K562 (cell line): Measurements from ENCODE around the gene CELSR1. TPM values are rescaled to one million over a fixed set of nuclear protein-coding genes. Genes with fewer than 3 reads are reported as not detected.

ENCODE experiments used
- ATAC-seq: fragments of 200-7000 bp; cut with Tn5 transposase; 3 replicates; pipeline ENCODE4 v1.9.1; 2020; ENCODE audit warnings: moderate library complexity
- BruUV-seq: library from RNA; stranded (reverse); fragments of 400-500 nt; replicated peaks from 2 replicates; lab custom pipeline; 2021; lab: Mats Ljungman, UMichigan
- CTCF ChIA-PET: fragments of 300-600 bp; formaldehyde crosslinking; extraction: SDS; loops from one replicate; lab custom pipeline; 2021; ENCODE audit warnings: low intra/inter-chr PET ratio; lab: Yijun Ruan, JAX
- POLR2A ChIA-PET: fragments of 300-600, 350-650 bp; sonication (Branson Sonifier 250); formaldehyde crosslinking; extraction: SDS; loops from one replicate; lab custom pipeline; 2021; ENCODE audit warnings: antibody characterized with exemption, inconsistent platforms; lab: Yijun Ruan, JAX
- DNase-seq, 4 experiments: peaks; one replicate each; pipeline versions ENCODE4 v3.0.0 to v3.0.0-alpha.2; 2011 to 2018; ENCODE audit warnings: low spot score in 3 of 4, mixed read lengths in 3 of 4; ENCODE audit errors: extremely low read depth in 1 of 4
- FAIRE-seq: peaks from 2 replicates; lab custom pipeline; 2011; peaks lifted over from hg19 to GRCh38; lab: Jason Lieb, UNC
- H2AFZ ChIP-seq: 2 replicates; pipeline ENCODE4 v1.6.0; 2011; ENCODE audit warnings: low read depth, low read length, control low read depth, inconsistent platforms
- H3K27ac ChIP-seq: fragments of 200-600 bp; 3 replicates; pipeline ENCODE4 v1.8.0; 2011; ENCODE audit warnings: low read depth, mild to moderate bottlenecking, control low read depth, inconsistent platforms, low read length, moderate library complexity, mixed read lengths; ENCODE audit errors: extremely low read depth
- H3K27me3 ChIP-seq, 2 experiments: fragments of 300-600 bp in 1 of 2; 2 replicates in 1 of 2; 3 replicates in 1 of 2; pipeline versions ENCODE4 v1.6.0 to v1.8.0; 2011; ENCODE audit warnings: inconsistent platforms in 2 of 2, low read length in 2 of 2, mild to moderate bottlenecking in 1 of 2, mixed read lengths in 1 of 2, moderate library complexity in 1 of 2; ENCODE audit not compliant: control insufficient read depth in 2 of 2, insufficient read depth in 2 of 2
- H3K36me3 ChIP-seq: fragments of 300-600 bp; 3 replicates; pipeline ENCODE4 v1.8.0; 2011; ENCODE audit warnings: mild to moderate bottlenecking, low read length, inconsistent platforms; ENCODE audit not compliant: control insufficient read depth, insufficient read depth
- H3K4me1 ChIP-seq, 2 experiments: fragments of 200-600 bp in 1 of 2; replicated peaks in 1 of 2; 2 replicates in 1 of 2; 3 replicates in 1 of 2; pipeline versions ENCODE4 v1.5.1 to v1.8.0; 2011; ENCODE audit warnings: inconsistent platforms in 2 of 2, low read length in 2 of 2, mild to moderate bottlenecking in 1 of 2, mixed read lengths in 1 of 2, moderate library complexity in 1 of 2; ENCODE audit not compliant: control insufficient read depth in 2 of 2, insufficient read depth in 2 of 2
- H3K4me2 ChIP-seq: 2 replicates; pipeline ENCODE4 v1.6.1; 2011; ENCODE audit warnings: low read length, control low read depth, inconsistent platforms, mixed read lengths; ENCODE audit not compliant: insufficient read depth
- H3K4me3 ChIP-seq: fragments of 200-600 bp; sonication (generic), shearing (Covaris generic); 2 replicates; pipeline ENCODE4 v1.5.1; 2016; ENCODE audit warnings: control low read depth, inconsistent platforms
- H3K79me2 ChIP-seq: fragments of 200-600 bp; 3 replicates; pipeline ENCODE4 v1.8.0; 2011; ENCODE audit warnings: low read length, inconsistent platforms; ENCODE audit not compliant: control insufficient read depth, insufficient read depth
- H3K9ac ChIP-seq, 2 experiments: 2 replicates each; pipeline versions ENCODE4 v1.6.0 to v1.6.1; 2011; ENCODE audit warnings: low read depth in 2 of 2, low read length in 2 of 2, control low read depth in 1 of 2, inconsistent platforms in 1 of 2, mild to moderate bottlenecking in 1 of 2, mixed read lengths in 1 of 2; ENCODE audit not compliant: insufficient read depth in 1 of 2
- H3K9me1 ChIP-seq: one replicate; pipeline ENCODE4 v1.6.0; 2011; ENCODE audit warnings: inconsistent platforms, mild to moderate bottlenecking, low read length, moderate library complexity; ENCODE audit not compliant: control insufficient read depth, insufficient read depth
- H3K9me3 ChIP-seq: replicated peaks from 2 replicates; pipeline ENCODE4 v1.5.1; 2011; ENCODE audit warnings: low read depth, low read length, inconsistent platforms; ENCODE audit not compliant: control insufficient read depth, insufficient read depth
- H4K20me1 ChIP-seq: replicated peaks from 2 replicates; pipeline ENCODE4 v1.6.1; 2011; ENCODE audit warnings: low read length, inconsistent platforms, mixed read lengths; ENCODE audit not compliant: control insufficient read depth, insufficient read depth
- BACH1 ChIP-seq: fragments of 200-800 bp; sonication (Bioruptor generic); IDR thresholded peaks from 2 replicates; pipeline ENCODE4 v1.6.1; 2016; ENCODE audit warnings: missing genetic modification characterization, missing compliant biosample characterization
- CTCF ChIP-seq, 3 experiments: IDR thresholded peaks in 2 of 3; conservative IDR thresholded peaks in 1 of 3; 2 replicates each; pipeline ENCODE4 v1.5.1; 2011 to 2012; ENCODE audit warnings: low read length in 3 of 3, mild to moderate bottlenecking in 3 of 3, control low read depth in 2 of 3, improper control_type of control experiment in 1 of 3, inconsistent platforms in 1 of 3, low read depth in 1 of 3, mixed read lengths in 1 of 3, moderate library complexity in 1 of 3; ENCODE audit not compliant: insufficient read depth in 2 of 3
- E2F6 ChIP-seq, 2 experiments: IDR thresholded peaks; 2 replicates each; pipeline ENCODE4 v1.6.1; 2011; ENCODE audit warnings: borderline replicate concordance in 1 of 2, control low read depth in 1 of 2, low read depth in 1 of 2, low read length in 1 of 2, mild to moderate bottlenecking in 1 of 2, mixed read lengths in 1 of 2, moderate library complexity in 1 of 2; ENCODE audit not compliant: insufficient read depth in 1 of 2, insufficient read length in 1 of 2, poor library complexity in 1 of 2, severe bottlenecking in 1 of 2; ENCODE audit errors: extremely low read depth in 1 of 2
- KDM1A ChIP-seq, 2 experiments: fragments of 450-650 bp; IDR thresholded peaks; 2 replicates each; pipeline ENCODE4 v1.6.1; 2016; ENCODE audit warnings: mild to moderate bottlenecking in 2 of 2
- L3MBTL2 ChIP-seq: fragments of 450-650 bp; IDR thresholded peaks from 2 replicates; pipeline ENCODE4 v1.6.1; 2016; ENCODE audit warnings: mild to moderate bottlenecking, moderate library complexity
- RBM39 ChIP-seq: fragments of 200-400 bp; formaldehyde crosslinking; optimal IDR thresholded peaks from 2 replicates; pipeline ENCODE3; 2018; ENCODE audit warnings: low read depth, low read length
- WHSC1 ChIP-seq: IDR thresholded peaks from one replicate; pipeline ENCODE4 v1.6.1; 2012; ENCODE audit warnings: low read length, control low read depth, inconsistent platforms
- ZNF584 ChIP-seq: fragments of 200-800 bp; sonication (Bioruptor generic); IDR thresholded peaks from 2 replicates; pipeline ENCODE4 v1.6.1; 2016; ENCODE audit warnings: low read depth, mild to moderate bottlenecking, missing genetic modification characterization, missing compliant biosample characterization
- WGBS: fragments of 100-300 bp; shearing (Covaris generic); methylation state at CpG from one replicate; pipeline ENCODE4 v1.1.6; 2016; ENCODE audit warnings: low coverage, mixed read lengths; ENCODE audit not compliant: insufficient coverage; ENCODE audit errors: missing lambda C conversion rate; 5-methylcytosine and 5-hydroxymethylcytosine counted together
- in situ Hi-C: fragments of 300-500 bp; cut with MboI; formaldehyde crosslinking; loops from 4 replicates; pipeline ENCODE4 v1.15.0; 2018; ENCODE audit warnings: inconsistent platforms, mixed read lengths
- intact Hi-C: fragments of 100-400 bp; cut with micrococcal nuclease; formaldehyde crosslinking; loops from 2 replicates; pipeline ENCODE4 v1.14.2; 2022
- polyA plus RNA-seq, 8 experiments: library from polyadenylated mRNA; depleted of rRNA in 4 of 8; stranded (reverse) in 5 of 8; unstranded in 3 of 8; fragments of >200 nt; fragmentation: Nextera tagmentation in 2 of 8; fragmentation: Illumina TruSeq in 1 of 8; extraction: Ambion mirVana in 2 of 8; extraction: Trizol in 1 of 8; gene quantifications; 2 replicates each; pipeline versions ENCODE4 v1.2.1 to v1.2.3, GENCODE V29; 2011 to 2014; ENCODE audit warnings: inconsistent platforms in 1 of 8, missing spikeins in 1 of 8
- total RNA-seq, 7 experiments: library from RNA; depleted of rRNA in 6 of 7; stranded (reverse); fragments of >200 nt in 6 of 7; fragmentation: Illumina TruSeq in 2 of 7; extraction: Trizol in 2 of 7; gene quantifications; 2 replicates each; pipeline versions ENCODE4 v1.2.1 to v1.2.3, GENCODE V29; 2011 to 2021; ENCODE audit warnings: low replicate concordance in 1 of 7
- TF ChIP-seq, protein P1 (sequence below): fragments of 150-350 bp; IDR thresholded peaks from 2 replicates; pipeline ENCODE4 v1.6.1; 2014; ENCODE audit warnings: low read depth, mild to moderate bottlenecking, low read length, borderline replicate concordance
- TF ChIP-seq, protein P2 (sequence below): fragments of 450-650 bp; IDR thresholded peaks from 2 replicates; pipeline ENCODE4 v1.7.1; 2018; ENCODE audit warnings: mild to moderate bottlenecking, low read depth; ENCODE audit not compliant: partially characterized antibody

Gene CELSR1
- total and polyA plus RNA-seq, 9 of the 15 experiments (the other 6 are each of a cell fraction or from before 2014, with no cell fraction given), result under 0.01 to 0.09 TPM; not detected in 7

DNA sequence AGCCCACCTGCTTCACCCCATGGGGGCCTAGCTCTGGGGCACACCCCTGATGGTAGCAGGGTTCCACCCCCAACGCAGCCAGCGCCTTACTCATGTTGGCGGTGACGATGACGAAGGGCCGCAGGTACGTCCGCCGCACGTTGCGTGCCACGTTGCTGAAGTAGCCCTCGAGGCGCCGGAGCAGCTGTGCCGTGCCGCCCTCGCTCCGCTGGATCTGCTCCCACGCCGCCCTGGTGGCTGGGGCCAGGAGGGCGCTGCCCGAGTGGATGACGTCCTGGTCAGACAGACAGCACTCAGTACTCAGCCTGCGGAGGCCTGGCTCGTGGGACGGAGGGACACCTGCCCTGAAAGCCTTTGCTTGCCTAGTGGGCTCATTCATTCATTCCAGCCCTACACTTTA is 151.1 kb downstream of the CELSR1 start:
- H3K4me3 ChIP-seq, result no peak overlapping the region
- H3K9me1 ChIP-seq, result no peaks in the 10 kb centered on the region
- DNase-seq, result no peak
- peaks cover 0 to 54% of the 10 kb centered on the region in 2 experiments; a peak in 2 of 5 replicates for H3K27me3 ChIP-seq
- ATAC-seq, result peak; percentile 64; the same call in 2 of the 3 replicates
- H3K36me3 ChIP-seq, result no peaks in the 10 kb centered on the region
- ChIA-PET CTCF (no interaction called here), POLR2A (no interaction called here)
- in situ Hi-C loops, result no loop called here
- H3K4me1 ChIP-seq, result peaks cover 0 to 18% of the 10 kb centered on the region in 2 experiments; a peak in 2 of 5 replicates
- no peaks in the 10 kb centered on the region for H4K20me1 ChIP-seq
- H3K4me2 ChIP-seq, result no peak overlapping the region
- no peak overlapping the region for H3K27ac ChIP-seq
- intact Hi-C loops, result no loop called here
- WGBS, result 23% methylated on average over 14 of the region's 27 CpGs
- TF ChIP-seq, protein P1, sequence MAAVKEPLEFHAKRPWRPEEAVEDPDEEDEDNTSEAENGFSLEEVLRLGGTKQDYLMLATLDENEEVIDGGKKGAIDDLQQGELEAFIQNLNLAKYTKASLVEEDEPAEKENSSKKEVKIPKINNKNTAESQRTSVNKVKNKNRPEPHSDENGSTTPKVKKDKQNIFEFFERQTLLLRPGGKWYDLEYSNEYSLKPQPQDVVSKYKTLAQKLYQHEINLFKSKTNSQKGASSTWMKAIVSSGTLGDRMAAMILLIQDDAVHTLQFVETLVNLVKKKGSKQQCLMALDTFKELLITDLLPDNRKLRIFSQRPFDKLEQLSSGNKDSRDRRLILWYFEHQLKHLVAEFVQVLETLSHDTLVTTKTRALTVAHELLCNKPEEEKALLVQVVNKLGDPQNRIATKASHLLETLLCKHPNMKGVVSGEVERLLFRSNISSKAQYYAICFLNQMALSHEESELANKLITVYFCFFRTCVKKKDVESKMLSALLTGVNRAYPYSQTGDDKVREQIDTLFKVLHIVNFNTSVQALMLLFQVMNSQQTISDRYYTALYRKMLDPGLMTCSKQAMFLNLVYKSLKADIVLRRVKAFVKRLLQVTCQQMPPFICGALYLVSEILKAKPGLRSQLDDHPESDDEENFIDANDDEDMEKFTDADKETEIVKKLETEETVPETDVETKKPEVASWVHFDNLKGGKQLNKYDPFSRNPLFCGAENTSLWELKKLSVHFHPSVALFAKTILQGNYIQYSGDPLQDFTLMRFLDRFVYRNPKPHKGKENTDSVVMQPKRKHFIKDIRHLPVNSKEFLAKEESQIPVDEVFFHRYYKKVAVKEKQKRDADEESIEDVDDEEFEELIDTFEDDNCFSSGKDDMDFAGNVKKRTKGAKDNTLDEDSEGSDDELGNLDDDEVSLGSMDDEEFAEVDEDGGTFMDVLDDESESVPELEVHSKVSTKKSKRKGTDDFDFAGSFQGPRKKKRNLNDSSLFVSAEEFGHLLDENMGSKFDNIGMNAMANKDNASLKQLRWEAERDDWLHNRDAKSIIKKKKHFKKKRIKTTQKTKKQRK, result no peak
- no peak for TF ChIP-seq L3MBTL2
- peak in 1 of 3 experiments; percentile 21; a peak in 1 of 6 replicates for TF ChIP-seq CTCF (IDR thresholded peaks at IDR 0.05 in 2 of 3, conservative IDR thresholded peaks at IDR 0.05 in 1 of 3; ENCODE audit: insufficient read depth in 2 of 3, low read depth in 1 of 3, low read length in 3 of 3)
- no peak for TF ChIP-seq RBM39
- TF ChIP-seq ZNF584 (CRISPR knock-in tag), result no peak
- no peak for TF ChIP-seq KDM1A (IDR thresholded peaks at IDR 0.05)
- TF ChIP-seq BACH1 (tag), result no peak
- no peak for TF ChIP-seq WHSC1
- TF ChIP-seq, protein P2, sequence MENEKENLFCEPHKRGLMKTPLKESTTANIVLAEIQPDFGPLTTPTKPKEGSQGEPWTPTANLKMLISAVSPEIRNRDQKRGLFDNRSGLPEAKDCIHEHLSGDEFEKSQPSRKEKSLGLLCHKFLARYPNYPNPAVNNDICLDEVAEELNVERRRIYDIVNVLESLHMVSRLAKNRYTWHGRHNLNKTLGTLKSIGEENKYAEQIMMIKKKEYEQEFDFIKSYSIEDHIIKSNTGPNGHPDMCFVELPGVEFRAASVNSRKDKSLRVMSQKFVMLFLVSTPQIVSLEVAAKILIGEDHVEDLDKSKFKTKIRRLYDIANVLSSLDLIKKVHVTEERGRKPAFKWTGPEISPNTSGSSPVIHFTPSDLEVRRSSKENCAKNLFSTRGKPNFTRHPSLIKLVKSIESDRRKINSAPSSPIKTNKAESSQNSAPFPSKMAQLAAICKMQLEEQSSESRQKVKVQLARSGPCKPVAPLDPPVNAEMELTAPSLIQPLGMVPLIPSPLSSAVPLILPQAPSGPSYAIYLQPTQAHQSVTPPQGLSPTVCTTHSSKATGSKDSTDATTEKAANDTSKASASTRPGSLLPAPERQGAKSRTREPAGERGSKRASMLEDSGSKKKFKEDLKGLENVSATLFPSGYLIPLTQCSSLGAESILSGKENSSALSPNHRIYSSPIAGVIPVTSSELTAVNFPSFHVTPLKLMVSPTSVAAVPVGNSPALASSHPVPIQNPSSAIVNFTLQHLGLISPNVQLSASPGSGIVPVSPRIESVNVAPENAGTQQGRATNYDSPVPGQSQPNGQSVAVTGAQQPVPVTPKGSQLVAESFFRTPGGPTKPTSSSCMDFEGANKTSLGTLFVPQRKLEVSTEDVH, result no peak
- TF ChIP-seq E2F6 (IDR thresholded peaks at IDR 0.05; ENCODE audit: borderline replicate concordance in 1 of 2, extremely low read depth in 1 of 2, insufficient read depth in 1 of 2, insufficient read length in 1 of 2, low read depth in 1 of 2, low read length in 1 of 2, poor library complexity in 1 of 2, severe bottlenecking in 1 of 2), result peak in 1 of 2 experiments; percentile 41
- no peak overlapping the region for H2AFZ ChIP-seq
- BruUV-seq, result no TSS peak
- no peaks in the 10 kb centered on the region for H3K9me3 ChIP-seq
- no peaks in the 10 kb centered on the region for H3K79me2 ChIP-seq
- FAIRE-seq, result no peak
- H3K9ac ChIP-seq, result no peak overlapping the region
